GM21786 (cell line): ENCODE data around the gene CCR5AS.

ENCODE experiments used
- ATAC-seq: cut with Tn5 transposase; IDR thresholded peaks from one replicate; pipeline ENCODE4 v1.9.1; 2021; ENCODE audit not compliant: unreplicated experiment

The CCR5AS gene

DNA sequence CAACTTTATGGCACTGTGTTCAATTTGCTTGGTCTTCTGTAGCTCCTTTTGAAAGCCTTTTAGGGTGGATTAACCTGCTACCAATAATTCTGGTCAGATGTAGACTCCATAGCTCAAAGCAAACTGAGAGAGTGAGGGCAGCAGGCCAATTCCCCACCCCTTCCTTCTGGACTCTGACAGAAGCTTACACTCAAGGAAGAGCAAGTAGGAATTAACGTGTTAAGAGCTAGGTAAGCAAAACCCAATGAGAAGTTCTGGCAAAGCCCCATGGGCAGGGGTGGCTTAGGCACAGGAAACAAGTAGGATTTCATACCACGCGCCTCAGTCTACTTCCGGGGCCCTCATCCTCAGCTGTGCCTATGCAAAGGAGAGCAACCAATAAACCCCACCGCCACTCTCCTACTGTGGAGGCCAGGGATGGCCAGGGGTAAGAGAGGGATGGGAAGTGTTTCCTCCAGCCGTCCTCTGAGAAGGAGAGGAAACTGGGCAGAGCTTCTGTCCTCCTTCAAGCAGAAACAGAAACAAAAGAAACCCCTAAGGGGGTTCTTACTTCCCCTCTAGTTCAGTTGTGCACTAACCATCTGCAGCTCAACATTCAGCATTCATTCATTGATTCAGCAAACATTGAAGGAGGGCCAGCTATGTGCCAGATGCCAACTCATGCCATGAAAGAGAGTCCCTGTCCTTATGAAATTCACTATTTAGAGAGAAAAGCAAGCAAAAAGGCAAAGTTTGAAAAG lies 23.5 kb downstream of the CCR5AS start:
- ATAC-seq: no peak

DNA sequence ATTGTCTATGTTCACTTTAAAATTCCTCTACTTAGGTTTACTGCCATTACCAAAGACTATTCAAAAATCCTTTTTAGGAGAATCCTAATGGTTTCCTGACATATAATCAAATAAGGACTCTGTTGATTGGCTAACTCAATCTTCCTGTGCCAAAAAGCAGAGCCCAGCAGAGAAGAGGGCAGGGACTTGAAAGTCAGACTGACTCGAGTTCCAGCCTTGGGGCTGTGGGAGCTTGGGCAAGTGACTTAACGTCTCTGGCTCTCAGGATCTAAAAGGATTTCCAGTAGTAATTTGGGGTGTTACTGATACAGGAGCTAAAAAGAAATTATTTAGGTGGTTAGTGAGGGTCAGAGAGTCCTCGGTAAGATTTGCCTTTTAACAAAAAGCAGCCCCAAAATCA lies 25.2 kb downstream of the CCR5AS start:
- ATAC-seq: no peak

DNA sequence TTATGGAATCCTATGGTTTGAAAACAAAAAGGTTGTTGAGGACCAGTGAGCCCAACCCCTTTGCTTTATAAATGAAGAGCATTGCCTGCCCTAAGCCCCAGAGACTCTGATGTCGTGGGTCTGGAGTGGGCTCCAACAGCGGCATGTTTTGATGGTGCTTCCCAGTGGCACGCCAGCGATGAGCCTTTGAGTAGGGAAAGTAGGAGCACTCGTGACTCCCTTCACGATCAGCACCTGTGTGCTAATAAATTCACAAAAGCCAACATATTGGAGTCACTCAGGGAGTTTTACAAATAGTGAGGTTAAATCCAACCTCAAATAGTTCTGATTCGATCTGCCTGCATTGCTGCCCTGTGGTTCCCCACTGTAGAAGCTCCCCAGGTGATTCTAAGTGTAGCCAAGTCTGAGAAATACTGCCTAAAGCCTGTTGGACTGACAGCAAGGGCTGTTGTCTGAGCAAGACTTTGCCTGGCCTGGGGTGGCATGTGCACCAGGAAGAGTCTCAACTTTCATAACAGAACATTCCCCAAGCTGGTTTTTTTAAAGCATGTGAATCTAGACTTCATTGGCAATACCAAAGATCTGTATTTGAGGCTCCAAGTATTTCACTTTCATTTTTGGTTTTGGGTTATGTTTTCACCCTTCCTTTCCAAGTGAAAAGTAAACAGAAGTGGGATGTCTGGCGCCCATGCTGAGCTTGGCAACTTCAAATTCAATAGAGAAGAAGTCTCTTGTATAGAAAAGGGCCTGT lies 26.2 kb downstream of the CCR5AS start:
- no peak for ATAC-seq

DNA sequence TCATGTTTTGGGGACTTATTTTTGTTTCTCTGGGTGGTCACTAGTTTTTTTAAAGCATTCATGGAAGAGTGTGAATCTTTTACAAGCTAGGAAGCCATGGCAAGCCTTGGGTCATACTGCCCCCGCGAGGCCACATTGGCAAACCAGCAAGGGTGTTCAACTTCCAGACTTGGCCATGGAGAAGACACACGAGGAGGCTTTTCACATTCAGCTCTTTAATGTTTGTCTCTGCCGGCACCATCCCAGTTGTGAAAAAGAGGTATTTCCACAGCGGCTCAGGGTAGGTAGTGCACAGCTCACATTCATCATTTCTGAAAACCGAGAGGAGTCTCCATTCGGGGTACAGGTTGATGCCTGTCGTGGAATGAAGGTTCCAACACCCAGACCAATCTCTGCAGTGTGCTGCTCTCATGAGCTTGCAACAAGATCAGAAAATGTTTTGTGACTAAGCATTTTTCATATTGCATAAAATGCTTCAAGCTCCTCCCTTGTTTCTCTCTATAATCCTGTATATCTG lies 28.4 kb downstream of the CCR5AS start:
- ATAC-seq: no peak

DNA sequence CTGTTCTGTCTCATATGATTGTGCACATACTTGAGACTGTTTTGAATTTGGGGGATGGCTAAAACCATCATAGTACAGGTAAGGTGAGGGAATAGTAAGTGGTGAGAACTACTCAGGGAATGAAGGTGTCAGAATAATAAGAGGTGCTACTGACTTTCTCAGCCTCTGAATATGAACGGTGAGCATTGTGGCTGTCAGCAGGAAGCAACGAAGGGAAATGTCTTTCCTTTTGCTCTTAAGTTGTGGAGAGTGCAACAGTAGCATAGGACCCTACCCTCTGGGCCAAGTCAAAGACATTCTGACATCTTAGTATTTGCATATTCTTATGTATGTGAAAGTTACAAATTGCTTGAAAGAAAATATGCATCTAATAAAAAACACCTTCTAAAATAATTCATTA lies 31.1 kb downstream of the CCR5AS start:
- no peak for ATAC-seq

DNA sequence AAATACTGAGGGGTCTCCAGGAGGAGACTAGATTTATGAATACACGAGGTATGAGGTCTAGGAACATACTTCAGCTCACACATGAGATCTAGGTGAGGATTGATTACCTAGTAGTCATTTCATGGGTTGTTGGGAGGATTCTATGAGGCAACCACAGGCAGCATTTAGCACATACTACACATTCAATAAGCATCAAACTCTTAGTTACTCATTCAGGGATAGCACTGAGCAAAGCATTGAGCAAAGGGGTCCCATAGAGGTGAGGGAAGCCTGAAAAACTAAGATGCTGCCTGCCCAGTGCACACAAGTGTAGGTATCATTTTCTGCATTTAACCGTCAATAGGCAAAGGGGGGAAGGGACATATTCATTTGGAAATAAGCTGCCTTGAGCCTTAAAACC lies 31.6 kb downstream of the CCR5AS start:
- ATAC-seq: no peak

DNA sequence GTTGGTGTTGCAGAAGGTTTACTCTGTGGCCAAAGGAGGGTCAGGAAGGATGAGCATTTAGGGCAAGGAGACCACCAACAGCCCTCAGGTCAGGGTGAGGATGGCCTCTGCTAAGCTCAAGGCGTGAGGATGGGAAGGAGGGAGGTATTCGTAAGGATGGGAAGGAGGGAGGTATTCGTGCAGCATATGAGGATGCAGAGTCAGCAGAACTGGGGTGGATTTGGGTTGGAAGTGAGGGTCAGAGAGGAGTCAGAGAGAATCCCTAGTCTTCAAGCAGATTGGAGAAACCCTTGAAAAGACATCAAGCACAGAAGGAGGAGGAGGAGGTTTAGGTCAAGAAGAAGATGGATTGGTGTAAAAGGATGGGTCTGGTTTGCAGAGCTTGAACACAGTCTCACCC lies 32.1 kb downstream of the CCR5AS start:
- ATAC-seq: no peak

DNA sequence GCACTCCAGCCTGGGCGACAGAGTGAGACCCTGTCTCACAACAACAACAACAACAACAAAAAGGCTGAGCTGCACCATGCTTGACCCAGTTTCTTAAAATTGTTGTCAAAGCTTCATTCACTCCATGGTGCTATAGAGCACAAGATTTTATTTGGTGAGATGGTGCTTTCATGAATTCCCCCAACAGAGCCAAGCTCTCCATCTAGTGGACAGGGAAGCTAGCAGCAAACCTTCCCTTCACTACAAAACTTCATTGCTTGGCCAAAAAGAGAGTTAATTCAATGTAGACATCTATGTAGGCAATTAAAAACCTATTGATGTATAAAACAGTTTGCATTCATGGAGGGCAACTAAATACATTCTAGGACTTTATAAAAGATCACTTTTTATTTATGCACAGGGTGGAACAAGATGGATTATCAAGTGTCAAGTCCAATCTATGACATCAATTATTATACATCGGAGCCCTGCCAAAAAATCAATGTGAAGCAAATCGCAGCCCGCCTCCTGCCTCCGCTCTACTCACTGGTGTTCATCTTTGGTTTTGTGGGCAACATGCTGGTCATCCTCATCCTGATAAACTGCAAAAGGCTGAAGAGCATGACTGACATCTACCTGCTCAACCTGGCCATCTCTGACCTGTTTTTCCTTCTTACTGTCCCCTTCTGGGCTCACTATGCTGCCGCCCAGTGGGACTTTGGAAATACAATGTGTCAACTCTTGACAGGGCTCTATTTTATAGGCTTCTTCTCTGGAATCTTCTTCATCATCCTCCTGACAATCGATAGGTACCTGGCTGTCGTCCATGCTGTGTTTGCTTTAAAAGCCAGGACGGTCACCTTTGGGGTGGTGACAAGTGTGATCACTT lies 34.1 kb downstream of the CCR5AS start:
- no peak for ATAC-seq

DNA sequence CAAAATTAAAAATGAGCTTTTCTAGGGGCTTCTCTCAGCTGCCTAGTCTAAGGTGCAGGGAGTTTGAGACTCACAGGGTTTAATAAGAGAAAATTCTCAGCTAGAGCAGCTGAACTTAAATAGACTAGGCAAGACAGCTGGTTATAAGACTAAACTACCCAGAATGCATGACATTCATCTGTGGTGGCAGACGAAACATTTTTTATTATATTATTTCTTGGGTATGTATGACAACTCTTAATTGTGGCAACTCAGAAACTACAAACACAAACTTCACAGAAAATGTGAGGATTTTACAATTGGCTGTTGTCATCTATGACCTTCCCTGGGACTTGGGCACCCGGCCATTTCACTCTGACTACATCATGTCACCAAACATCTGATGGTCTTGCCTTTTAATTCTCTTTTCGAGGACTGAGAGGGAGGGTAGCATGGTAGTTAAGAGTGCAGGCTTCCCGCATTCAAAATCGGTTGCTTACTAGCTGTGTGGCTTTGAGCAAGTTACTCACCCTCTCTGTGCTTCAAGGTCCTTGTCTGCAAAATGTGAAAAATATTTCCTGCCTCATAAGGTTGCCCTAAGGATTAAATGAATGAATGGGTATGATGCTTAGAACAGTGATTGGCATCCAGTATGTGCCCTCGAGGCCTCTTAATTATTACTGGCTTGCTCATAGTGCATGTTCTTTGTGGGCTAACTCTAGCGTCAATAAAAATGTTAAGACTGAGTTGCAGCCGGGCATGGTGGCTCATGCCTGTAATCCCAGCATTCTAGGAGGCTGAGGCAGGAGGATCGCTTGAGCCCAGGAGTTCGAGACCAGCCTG lies 35.1 kb downstream of the CCR5AS start:
- ATAC-seq: no peak

DNA sequence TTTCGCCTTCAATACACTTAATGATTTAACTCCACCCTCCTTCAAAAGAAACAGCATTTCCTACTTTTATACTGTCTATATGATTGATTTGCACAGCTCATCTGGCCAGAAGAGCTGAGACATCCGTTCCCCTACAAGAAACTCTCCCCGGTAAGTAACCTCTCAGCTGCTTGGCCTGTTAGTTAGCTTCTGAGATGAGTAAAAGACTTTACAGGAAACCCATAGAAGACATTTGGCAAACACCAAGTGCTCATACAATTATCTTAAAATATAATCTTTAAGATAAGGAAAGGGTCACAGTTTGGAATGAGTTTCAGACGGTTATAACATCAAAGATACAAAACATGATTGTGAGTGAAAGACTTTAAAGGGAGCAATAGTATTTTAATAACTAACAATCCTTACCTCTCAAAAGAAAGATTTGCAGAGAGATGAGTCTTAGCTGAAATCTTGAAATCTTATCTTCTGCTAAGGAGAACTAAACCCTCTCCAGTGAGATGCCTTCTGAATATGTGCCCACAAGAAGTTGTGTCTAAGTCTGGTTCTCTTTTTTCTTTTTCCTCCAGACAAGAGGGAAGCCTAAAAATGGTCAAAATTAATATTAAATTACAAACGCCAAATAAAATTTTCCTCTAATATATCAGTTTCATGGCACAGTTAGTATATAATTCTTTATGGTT lies 35.9 kb downstream of the CCR5AS start, which contains the start of gene CCR5:
Gene CCR5 (plus strand): TSS at position 108 of the 680 bp plus-strand sequence. CDS start 1,957 bp downstream, outside the sequence.
- ATAC-seq: no peak

DNA sequence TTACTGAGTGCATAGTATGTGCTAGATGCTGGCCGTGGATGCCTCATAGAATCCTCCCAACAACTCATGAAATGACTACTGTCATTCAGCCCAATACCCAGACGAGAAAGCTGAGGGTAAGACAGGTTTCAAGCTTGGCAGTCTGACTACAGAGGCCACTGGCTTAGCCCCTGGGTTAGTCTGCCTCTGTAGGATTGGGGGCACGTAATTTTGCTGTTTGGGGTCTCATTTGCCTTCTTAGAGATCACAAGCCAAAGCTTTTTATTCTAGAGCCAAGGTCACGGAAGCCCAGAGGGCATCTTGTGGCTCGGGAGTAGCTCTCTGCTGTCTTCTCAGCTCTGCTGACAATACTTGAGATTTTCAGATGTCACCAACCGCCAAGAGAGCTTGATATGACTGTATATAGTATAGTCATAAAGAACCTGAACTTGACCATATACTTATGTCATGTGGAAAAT lies 37.2 kb downstream of the CCR5AS start:
- ATAC-seq: no peak

DNA sequence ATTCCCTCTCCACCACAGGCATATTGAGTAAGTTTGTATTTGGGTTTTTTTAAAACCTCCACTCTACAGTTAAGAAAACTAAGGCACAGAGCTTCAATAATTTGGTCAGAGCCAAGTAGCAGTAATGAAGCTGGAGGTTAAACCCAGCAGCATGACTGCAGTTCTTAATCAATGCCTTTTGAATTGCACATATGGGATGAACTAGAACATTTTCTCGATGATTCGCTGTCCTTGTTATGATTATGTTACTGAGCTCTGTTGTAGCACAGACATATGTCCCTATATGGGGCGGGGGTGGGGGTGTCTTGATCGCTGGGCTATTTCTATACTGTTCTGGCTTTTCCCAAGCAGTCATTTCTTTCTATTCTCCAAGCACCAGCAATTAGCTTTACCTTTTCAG lies 37.7 kb downstream of the CCR5AS start:
- no peak for ATAC-seq

DNA sequence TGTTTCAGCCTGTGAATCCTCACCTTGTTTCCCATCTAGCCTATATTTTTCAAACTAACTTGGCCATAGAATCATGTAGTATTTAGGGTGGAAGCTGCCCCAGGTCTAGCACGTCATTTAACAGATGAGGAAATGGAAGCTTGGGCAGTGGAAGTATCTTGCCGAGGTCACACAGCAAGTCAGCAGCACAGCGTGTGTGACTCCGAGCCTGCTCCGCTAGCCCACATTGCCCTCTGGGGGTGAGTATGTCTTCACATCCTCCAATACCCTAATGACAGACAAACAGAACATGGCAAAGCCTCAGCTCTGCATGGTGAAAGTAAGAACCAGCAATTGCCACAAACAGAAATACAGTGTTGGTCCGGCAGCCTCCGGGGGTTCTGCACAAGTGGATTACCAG lies 38.3 kb downstream of the CCR5AS start:
- ATAC-seq: peak; percentile 61

DNA sequence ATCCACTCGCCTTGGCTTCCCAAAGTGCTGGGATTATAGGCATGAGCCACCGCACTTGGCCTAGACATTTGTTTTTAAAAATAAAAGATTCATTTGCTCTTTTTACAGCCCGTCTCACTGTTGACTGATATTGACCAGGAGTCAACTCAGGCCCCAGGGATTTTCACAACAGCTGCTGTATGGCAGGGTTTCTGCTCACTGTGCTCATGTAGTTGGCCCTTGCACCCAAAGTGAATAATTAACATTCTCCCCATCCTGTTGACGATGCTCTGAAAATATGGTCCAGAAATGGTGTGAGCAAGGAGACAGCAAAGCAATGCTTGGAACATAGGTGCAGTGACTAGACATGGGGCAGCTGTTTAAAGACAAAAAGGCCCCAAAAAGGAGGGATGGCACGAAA lies 39.1 kb downstream of the CCR5AS start:
- no peak for ATAC-seq

DNA sequence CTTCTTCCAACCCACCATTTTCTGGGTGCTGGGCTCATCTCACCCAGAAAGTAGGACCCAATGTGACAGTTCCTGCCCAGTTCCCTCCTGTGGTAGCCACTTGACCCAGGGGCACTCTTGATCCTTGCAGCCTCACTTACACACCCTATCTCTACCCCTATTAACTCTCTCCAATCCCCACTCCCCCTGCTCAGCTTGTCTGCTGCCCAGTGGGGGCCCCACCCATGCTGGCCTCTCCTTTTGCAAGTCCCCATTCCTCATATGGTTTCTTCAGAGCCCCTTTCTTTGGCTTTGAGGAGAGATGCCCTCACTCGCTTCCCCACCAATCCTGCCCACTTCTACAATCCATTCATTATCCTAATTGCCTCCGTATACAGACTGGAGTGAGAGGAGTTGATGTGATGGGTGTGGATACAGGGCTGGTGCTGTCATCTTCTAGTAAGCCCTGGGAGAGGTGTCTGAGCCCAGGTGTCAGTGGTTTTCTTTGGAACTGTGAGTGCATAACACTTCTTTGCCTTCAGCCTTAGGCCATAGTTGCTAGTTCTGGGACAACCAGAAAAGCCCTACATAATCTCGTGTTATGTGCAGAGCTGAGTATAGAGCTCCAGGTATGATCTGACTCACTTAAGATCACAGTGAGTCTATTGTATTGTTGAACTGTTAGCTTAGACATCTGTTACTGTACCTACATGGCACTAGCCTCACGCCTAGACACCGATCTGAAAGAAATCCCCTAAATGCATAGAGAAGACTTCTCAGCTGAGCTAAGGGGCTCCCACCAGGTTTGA lies 40.9 kb downstream of the CCR5AS start:
- no peak for ATAC-seq

DNA sequence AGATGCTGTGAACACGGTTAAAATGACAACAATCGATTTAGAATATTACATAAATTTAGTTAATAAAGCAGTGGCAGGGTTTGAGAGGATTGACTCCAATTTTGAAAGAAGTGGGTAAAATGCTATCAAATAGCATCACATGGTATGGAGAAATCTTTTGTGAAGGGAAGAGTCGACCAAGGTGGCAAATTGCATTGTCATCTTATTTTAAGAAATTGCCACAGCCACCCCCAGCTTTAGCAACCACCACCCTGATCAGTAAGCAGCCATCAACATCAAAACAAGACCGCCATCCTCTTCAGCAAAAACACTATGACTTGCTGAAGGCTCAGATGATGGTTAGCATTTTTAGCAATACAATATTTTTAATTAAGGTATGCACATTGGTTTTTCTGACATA lies 41.8 kb downstream of the CCR5AS start:
- no peak for ATAC-seq

DNA sequence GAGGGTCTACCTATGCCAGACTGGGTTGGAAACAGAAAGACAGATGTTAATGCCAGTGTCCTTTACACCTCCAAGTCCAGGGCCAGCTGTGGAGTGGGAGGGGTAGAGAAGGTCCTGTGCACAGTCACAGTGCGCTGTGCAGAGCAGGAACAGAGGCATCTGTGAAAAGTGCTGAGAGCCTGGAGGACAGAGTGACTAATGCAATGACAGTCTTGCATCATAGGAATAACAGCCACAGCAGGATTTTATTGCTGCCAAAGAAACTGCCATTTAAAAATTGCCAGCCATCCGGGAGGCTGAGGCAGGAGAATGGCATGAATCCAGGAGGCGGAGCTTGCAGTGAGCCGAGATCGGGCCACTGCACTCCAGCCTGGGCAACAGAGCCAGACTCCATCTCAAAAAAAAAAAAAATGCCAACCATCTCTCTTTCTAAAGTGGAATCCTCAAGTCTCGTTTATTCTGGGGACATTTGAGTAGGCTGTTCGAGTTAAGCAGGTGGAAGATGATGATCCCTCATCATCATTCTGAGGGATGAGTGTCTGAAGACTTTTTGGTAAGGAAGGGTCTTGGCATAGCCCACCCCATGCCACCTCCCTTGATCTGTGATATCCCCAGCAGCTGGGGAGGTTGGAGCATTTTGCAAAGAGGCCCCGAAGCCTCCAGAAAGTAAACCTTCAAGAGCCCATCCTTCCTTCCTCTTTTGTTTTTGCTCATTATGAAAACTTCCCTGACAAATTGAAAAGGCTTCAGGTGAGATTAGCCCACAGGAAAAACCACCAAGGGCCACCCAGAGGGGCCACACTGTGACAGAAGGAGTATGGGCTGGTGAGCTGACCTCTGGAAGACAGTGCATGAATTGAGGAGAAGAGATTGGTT lies 45.2 kb downstream of the CCR5AS start:
- ATAC-seq: no peak

DNA sequence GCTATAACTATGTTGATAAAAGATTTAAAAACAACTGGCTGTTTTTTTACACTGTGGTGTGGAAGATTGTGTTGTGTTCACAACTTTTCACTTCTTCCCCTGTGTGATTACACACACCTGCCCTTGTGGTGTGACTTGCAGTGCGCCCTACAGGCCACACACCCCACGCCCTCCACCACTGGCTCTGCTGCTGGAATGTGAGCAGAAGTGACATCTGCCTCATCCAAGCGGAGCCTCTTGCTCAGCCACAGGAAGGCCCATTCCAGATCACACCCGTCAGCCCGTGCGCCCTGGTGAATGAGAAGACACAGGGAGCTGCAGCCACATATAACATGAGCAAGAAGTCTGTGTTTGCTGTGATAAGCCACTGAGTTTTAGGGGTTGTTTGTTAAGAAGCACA lies 46.0 kb downstream of the CCR5AS start:
- no peak for ATAC-seq
